AG08396 (cell line): ENCODE measurements around the gene GPBP1L1.
"Not testable (repeated sequence)": the region's sequence is repeated elsewhere in the genome, so short reads cannot be mapped to it uniquely, and the experiment has no call there.

Experiments used
- DNase-seq: peaks from one replicate; pipeline ENCODE4 v3.0.0; 2012; ENCODE audit warnings: low spot score, mixed read lengths

The GPBP1L1 gene

DNA sequence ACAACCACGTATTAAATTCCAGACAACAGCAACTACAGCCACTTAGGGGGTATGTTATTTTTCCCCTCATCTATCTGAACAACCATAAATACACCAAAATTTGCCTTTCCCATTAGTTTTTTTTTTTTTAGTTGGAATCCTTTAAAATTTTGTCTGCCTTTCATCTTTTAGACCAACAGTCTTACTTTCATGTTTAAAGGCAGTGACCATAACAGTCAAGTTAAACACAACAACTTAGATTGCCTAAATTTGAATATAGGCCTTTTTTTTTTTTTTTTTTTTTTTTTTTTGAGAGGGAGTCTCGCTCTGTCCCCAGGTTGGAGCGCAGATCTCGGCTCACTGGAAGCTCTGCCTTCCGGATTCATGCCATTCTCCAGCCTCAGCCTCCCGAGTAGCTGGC lies 3.4 kb downstream of the GPBP1L1 start:
- no peak for DNase-seq

GRCh38 chr1:45679123-45679522 lies 7.2 kb downstream of the GPBP1L1 start:
- DNase-seq, result no peak

GRCh38 chr1:45678489-45678888 lies 7.8 kb downstream of the GPBP1L1 start:
- DNase-seq, result no peak

DNA sequence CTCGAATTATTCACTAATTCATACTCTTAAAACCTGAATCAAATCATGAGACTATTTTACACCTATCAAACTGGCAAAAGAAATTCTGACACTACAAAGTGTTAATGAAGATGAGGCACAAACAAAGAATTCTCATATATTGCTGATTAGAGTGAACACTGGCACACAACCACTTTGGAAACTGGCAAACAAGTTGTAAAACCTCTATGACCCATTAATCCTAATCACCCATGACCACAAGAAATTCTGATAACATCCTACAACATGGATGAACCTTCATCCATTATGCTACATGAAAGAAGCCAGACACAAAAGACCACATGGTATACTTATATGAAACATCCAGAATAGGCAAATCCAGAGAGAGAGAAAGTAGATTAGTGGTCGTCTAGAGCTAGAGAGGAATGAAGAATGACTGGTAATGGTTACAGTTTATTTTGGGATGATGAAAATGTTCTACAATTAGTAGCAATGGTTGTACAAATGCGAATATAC lies 8.5 kb downstream of the GPBP1L1 start:
- no peak for DNase-seq

- DNase-seq, result not testable (repeated sequence)
Measured at GRCh38 chr1:45676553-45676952, 9.8 kb downstream of the GPBP1L1 start.

DNA sequence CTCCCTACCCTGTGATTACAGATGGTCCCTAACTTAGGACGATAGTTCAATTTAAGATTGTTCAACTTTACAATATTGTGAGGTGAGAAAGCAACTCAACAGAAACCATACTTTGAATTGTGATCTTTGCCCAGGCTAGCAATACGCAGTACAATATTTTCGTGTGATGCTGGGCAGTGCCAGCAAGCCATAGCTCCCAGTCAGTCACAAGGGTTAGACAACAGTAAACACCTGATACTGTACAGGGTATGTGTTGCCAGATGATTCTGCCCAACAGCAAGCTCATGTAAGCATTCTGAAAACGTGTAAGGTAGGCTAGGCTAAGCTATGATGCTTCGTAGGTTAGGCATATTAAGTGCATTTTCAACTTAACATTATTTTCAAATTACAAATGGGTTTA lies 11.9 kb downstream of the GPBP1L1 start:
- no peak for DNase-seq

GRCh38 chr1:45673956-45674355 lies 12.4 kb downstream of the GPBP1L1 start:
- DNase-seq, result no peak

- no peak for DNase-seq
Measured at GRCh38 chr1:45669859-45670655, 16.3 kb downstream of the GPBP1L1 start.

GRCh38 chr1:45669379-45669778 lies 17.0 kb downstream of the GPBP1L1 start:
- DNase-seq, result peak; percentile 10

DNA sequence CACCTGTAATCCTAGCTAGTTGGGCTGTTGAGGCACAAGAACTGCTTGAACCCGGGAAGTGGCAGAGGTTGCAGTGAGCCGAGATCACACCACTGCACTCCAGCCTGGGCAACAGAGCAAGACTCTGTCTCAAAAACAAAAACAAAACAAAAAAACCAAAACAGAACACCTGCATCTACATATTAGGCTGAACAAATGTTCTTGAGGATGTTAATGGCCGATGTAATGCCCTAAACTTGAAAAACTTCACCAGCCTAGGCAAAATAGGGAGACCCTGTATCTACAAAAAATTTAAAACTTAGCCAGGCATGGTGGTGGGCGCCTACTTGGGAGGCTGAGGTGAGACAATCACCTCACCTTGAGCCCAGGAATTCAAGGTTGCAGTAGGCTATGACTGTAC lies 17.8 kb downstream of the GPBP1L1 start:
- DNase-seq, result no peak

DNA sequence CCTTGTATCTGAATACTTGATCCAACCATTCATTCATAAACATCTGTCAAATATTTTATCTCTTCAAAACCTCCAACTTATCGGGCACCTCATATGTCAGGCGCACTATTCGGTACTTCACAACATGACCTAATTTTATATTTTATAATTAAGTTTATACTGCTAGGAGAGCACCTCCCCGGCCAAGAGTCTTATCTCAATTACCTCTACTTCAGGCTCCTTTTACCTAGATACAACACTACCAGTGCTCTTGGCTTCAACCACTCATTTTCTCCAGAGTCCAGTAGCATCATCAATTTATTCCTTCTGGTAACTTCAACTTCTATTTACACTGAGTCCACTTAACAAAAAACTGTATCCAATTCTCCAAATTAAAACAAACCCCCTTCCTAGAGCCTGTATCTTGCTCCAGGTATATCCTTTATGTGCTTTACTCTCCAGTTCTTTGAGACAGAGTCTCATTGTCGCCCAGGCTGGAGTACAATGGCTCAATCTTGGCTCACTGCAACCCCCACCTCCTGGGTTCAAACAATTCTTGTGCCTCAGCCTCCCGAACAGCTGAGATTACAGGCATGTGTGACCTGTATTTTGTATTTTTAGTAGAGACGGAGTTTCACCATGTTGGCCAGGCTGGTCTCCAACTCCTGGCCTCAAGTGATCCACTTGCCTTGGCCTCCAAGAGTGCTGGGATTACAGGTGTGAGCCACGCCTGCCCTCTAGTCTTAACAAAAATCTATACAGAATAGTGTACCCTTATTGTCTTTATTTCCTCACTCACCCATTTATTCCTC lies 18.8 kb downstream of the GPBP1L1 start:
- DNase-seq, result no peak

DNA sequence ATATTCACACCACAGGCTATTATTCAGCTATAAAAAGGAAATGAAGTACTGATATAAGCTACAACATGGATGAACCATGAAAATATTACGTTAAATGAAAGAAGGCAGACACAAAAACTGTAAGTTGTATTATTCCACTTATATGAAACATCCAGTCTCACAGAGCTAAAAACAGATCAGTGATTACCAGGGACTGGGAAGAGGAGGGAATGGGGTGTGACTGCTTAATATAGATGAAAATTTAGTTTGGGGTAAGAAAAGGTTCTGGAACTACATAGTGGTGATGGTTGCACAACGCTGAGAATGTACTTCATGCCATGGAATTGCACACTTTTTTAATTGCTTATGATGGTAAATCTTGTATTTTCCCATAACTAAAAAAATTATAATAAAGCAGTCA lies 19.5 kb downstream of the GPBP1L1 start:
- no peak for DNase-seq

- DNase-seq, result no peak
Measured at GRCh38 chr1:45660336-45660735, 26.0 kb downstream of the GPBP1L1 start.

- DNase-seq, result no peak
Measured at GRCh38 chr1:45659222-45659621, 27.1 kb downstream of the GPBP1L1 start.

GRCh38 chr1:45658171-45658570 lies 28.2 kb downstream of the GPBP1L1 start:
- DNase-seq, result no peak

DNA sequence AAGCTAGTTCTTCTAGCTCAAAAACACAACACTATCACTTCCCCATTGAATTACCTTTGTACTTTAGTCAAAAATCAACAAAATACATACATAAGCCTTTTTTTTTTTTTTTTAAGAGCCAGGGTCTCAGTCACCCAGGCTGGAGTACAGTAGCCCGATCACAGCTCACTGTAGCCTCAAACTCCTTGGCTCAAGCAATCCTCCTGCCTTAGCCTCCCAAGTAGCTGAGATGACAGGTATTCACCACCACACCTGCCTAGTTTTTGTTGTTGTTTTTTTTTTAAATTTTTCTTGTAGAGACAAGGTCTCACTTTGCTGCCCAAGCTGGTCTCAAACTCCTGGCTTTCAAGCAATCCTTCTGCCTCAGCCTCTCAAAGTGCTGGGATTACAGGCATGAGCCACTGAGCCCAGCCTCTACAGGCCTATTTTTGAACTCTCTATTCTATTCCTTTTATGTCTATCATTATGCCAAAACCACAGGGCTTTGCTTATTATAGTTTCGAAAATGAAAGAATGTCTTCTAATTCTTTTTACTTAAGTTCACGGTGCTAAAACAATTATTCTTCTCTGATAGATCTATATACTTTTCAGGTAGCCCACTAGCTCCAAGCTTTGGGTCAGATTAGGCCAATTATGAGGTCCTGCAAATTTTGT lies 29.6 kb downstream of the GPBP1L1 start:
- DNase-seq, result no peak

DNA sequence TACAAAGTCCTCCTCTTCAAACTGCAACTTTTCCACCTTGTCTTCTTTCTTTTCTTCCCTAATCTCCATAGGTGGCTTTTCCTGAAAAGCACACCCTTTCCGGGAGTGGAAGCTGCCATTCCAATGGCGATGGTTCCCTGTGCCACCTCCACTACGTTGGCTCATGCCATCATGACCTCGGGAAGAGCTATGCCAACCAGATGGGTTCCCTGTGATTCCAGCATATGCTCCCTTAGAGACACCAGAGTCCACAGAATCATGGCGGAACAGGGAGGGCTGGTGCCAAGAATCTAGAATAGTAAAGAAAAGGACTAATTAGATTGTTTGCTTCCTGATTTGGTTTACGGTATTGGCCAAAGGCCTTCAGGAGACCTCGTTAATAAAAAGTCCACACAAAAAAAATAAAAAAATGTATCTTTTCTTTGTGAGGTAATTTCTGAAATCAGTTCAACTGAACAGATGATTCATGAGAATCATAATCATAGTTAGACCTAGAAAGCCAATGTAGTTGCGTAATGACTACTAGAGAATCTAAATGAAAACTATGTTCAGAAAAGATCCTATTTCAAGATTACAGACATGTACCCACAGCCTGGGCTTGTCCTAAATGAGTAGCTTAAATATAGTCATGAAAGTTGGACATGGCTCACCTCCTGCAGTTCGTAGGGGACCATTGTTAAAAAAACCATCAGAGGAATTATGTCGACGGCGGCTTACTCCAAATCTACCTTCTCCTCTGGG lies 31.6 kb downstream of the GPBP1L1 start:
- DNase-seq, result no peak

GRCh38 chr1:45647248-45648021 lies 38.9 kb downstream of the GPBP1L1 start:
- DNase-seq, result no peak

DNA sequence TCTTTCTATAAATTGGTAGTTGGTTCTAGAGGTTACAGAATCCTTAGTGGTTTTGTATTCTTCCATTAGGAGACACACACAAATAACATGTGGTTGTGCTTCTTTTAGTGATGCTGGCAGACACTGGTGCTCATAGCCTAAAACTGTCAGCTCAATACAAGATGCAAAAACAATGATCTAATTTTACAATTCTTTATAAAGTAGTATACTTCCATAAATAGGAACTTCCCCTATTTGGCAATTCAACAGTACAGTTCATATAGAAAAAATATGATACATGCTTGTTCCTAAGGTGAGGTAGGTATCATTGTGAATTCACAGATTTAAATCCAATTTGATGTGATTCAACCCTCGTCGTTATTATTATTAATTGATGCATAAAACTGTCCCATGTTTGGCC lies 41.7 kb downstream of the GPBP1L1 start:
- DNase-seq, result no peak

GRCh38 chr1:45643978-45644377 lies 42.4 kb downstream of the GPBP1L1 start:
- DNase-seq, result no peak

- DNase-seq, result no peak
Measured at GRCh38 chr1:45643321-45643720, 43.0 kb downstream of the GPBP1L1 start.
